GM10847 (cell line): Measurements from ENCODE around the gene SMO.

Experiments
- POLR2A ChIP-seq: IDR thresholded peaks from 2 replicates; pipeline ENCODE4 v1.6.1; 2011; ENCODE audit not compliant: insufficient read length; ENCODE audit errors: extremely low read depth

Gene SMO

GRCh38 chr7:129189661-129190310 lies 1.4 kb downstream of the SMO start:
- no peak for TF ChIP-seq POLR2A

GRCh38 chr7:129191272-129191671 lies 2.8 kb downstream of the SMO start:
- no peak for TF ChIP-seq POLR2A

- TF ChIP-seq POLR2A = no peak
These were observed 5.5 kb downstream of the SMO start for GRCh38 chr7:129193892-129194291.

GRCh38 chr7:129197771-129198170 lies 9.3 kb downstream of the SMO start:
- no peak for TF ChIP-seq POLR2A

GRCh38 chr7:129199406-129199805 lies 11.0 kb downstream of the SMO start:
- no peak for TF ChIP-seq POLR2A

GRCh38 chr7:129202058-129202777 lies 13.8 kb downstream of the SMO start:
- no peak for TF ChIP-seq POLR2A

GRCh38 chr7:129203050-129203741 lies 14.8 kb downstream of the SMO start:
- no peak for TF ChIP-seq POLR2A

GRCh38 chr7:129205126-129205818 lies 16.8 kb downstream of the SMO start:
- TF ChIP-seq POLR2A = no peak

- no peak for TF ChIP-seq POLR2A
These were observed 17.8 kb downstream of the SMO start for GRCh38 chr7:129205987-129206785.

GRCh38 chr7:129208667-129209066 lies 20.2 kb downstream of the SMO start:
- TF ChIP-seq POLR2A = no peak

GRCh38 chr7:129209067-129209926 lies 20.9 kb downstream of the SMO start:
- no peak for TF ChIP-seq POLR2A

GRCh38 chr7:129210256-129210988 lies 22.0 kb downstream of the SMO start:
- TF ChIP-seq POLR2A = no peak

GRCh38 chr7:129210989-129211312 lies 22.5 kb downstream of the SMO start:
- TF ChIP-seq POLR2A = no peak

GRCh38 chr7:129212126-129212525 lies 23.7 kb downstream of the SMO start:
- TF ChIP-seq POLR2A = no peak

GRCh38 chr7:129212596-129212995 lies 24.2 kb downstream of the SMO start:
- no peak for TF ChIP-seq POLR2A
